ENCODE measurements around the gene PARP14. TPM values are rescaled to one million over a fixed set of nuclear protein-coding genes. Genes with fewer than 3 reads are reported as not detected.

The PARP14 gene
- total RNA-seq, 3 donors from 2014 or later (not counting 1 experiment from before 2014, with no cell fraction given): 77.6 to 92.6 (median 89.9) TPM

DNA sequence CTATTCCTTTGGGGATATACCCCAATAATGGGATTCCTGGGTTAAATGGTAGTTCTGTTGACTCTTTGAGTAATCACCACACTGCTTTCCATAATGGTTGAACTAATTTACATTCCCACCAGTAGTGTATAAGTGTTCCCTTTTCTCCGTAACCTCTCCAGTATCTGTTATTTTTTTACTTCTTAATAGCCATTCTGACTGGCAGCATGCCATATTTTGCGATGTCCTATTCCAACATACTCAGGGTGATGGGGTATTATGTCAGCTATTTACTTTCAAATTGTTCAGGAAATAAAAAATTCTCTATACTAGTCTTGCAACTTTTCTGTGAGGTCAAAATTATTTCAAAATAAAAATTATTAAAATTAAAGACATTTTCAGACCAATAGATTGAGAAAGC lies 9.1 kb upstream of the PARP14 start:
- WGBS (ENCODE audit: insufficient coverage): no CpG with 5 or more reads among the region's 2 CpGs

DNA sequence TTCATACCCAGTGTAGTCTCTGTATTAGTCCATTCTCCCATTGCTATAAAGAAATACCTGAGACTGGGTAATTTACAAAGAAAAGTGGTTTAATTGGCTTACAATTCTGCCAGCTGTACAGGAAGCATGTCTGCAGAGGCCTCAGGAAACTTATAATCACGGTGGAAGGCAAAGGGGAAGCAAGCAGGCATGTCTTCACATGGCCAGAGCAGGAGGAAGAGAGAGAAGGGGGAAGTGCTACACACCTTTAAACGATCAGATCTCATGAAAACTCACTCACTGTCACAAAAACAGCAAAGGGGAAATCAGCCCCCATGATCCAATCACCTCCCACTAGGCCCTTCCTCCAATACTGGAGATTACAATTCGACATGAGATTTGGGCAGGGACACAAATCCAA lies 6.3 kb upstream of the PARP14 start:
- Histone ChIP-seq H3K36me3 (ENCODE audit: control insufficient read depth, insufficient read depth, low read length) (no peaks in the 10 kb centered on the region), H3K4me3 (ENCODE audit: low read length) (no peak overlapping the region), H3K4me1 (ENCODE audit: control insufficient read depth, insufficient read depth, low read length) (peaks cover 8% of the 10 kb centered on the region), H3K27me3 (ENCODE audit: control insufficient read depth, insufficient read depth, low read length) (no peaks in the 10 kb centered on the region), H3K27ac (ENCODE audit: low read length) (no peak overlapping the region), H3K9me3 (ENCODE audit: control insufficient read depth, insufficient read depth, low read length) (no peaks in the 10 kb centered on the region)
- WGBS (ENCODE audit: insufficient coverage): 48% methylated on average over 3 of the region's 3 CpGs
- H3K4me1 Mint-ChIP-seq: peaks cover 5 to 6% of the 10 kb centered on the region in 2 donors
- H3K36me3 Mint-ChIP-seq: no peaks in the 10 kb centered on the region
- H3K27me3 Mint-ChIP-seq (ENCODE audit: low read depth in 2 of 2): peaks cover 0 to 6% of the 10 kb centered on the region in 2 donors
- intact Hi-C loops (cut with micrococcal nuclease): no loop called here
- no peak overlapping the region for H3K4me3 Mint-ChIP-seq
- TF ChIP-seq, protein P1, sequence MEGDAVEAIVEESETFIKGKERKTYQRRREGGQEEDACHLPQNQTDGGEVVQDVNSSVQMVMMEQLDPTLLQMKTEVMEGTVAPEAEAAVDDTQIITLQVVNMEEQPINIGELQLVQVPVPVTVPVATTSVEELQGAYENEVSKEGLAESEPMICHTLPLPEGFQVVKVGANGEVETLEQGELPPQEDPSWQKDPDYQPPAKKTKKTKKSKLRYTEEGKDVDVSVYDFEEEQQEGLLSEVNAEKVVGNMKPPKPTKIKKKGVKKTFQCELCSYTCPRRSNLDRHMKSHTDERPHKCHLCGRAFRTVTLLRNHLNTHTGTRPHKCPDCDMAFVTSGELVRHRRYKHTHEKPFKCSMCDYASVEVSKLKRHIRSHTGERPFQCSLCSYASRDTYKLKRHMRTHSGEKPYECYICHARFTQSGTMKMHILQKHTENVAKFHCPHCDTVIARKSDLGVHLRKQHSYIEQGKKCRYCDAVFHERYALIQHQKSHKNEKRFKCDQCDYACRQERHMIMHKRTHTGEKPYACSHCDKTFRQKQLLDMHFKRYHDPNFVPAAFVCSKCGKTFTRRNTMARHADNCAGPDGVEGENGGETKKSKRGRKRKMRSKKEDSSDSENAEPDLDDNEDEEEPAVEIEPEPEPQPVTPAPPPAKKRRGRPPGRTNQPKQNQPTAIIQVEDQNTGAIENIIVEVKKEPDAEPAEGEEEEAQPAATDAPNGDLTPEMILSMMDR (IDR thresholded peaks at IDR 0.05): no peak
- no peaks in the 10 kb centered on the region for H3K9me3 Mint-ChIP-seq
- no peak for DNase-seq
- no peak overlapping the region for H3K27ac Mint-ChIP-seq
- no peak for ATAC-seq

More for the DNA sequence above, 9.1 kb upstream of the PARP14 start:
- Mint-ChIP-seq H3K9me3 (no peaks in the 10 kb centered on the region), H3K27ac (no peak overlapping the region), H3K4me1 (no peaks in the 10 kb centered on the region), H3K4me3 (no peak overlapping the region), H3K36me3 (no peaks in the 10 kb centered on the region), H3K27me3 (ENCODE audit: low read depth in 2 of 2) (peaks cover 0 to 6% of the 10 kb centered on the region in 2 donors)
- H3K4me3 ChIP-seq (ENCODE audit: low read length): no peak overlapping the region
- no peak overlapping the region for H3K27ac ChIP-seq (ENCODE audit: low read length)
- H3K9me3 ChIP-seq (ENCODE audit: control insufficient read depth, insufficient read depth, low read length): no peaks in the 10 kb centered on the region
- H3K27me3 ChIP-seq (ENCODE audit: control insufficient read depth, insufficient read depth, low read length): no peaks in the 10 kb centered on the region
- TF ChIP-seq, protein P1 (IDR thresholded peaks at IDR 0.05): no peak
- intact Hi-C loops (cut with micrococcal nuclease): no loop called here
- ATAC-seq (no peak), DNase-seq (no peak)
- H3K36me3 ChIP-seq (ENCODE audit: control insufficient read depth, insufficient read depth, low read length): no peaks in the 10 kb centered on the region
- H3K4me1 ChIP-seq (ENCODE audit: control insufficient read depth, insufficient read depth, low read length): no peaks in the 10 kb centered on the region

DNA sequence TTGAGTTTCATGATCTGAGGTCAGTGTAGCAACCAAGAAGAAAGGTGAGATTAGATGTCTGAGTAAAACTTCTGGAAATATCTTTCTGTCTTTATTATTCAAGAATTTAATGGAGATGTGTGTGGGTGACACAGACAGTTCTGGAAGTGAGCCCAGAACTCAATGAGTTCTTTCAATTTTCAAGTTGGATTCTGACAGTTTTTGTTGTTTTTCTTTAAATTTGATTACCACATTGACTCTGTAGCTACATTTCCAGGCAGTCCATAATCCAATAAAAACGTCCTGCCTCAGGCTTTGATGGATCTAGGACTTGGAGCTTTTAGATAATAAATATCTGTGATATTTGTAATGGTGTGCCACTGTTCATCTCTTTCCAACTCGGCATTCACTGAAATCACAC lies 3.9 kb upstream of the PARP14 start:
- Histone ChIP-seq H3K4me1 (ENCODE audit: control insufficient read depth, insufficient read depth, low read length) (peaks cover 25% of the 10 kb centered on the region), H3K4me3 (ENCODE audit: low read length) (no peak overlapping the region), H3K27ac (ENCODE audit: low read length) (no peak overlapping the region), H3K9me3 (ENCODE audit: control insufficient read depth, insufficient read depth, low read length) (no peaks in the 10 kb centered on the region), H3K27me3 (ENCODE audit: control insufficient read depth, insufficient read depth, low read length) (no peaks in the 10 kb centered on the region), H3K36me3 (ENCODE audit: control insufficient read depth, insufficient read depth, low read length) (no peaks in the 10 kb centered on the region)
- H3K4me1 Mint-ChIP-seq: peaks cover 28 to 29% of the 10 kb centered on the region in 2 donors
- intact Hi-C loops (cut with micrococcal nuclease): no loop called here
- WGBS (ENCODE audit: insufficient coverage): 100% methylated on average over 1 of the region's 2 CpGs
- no peaks in the 10 kb centered on the region for H3K27me3 Mint-ChIP-seq (ENCODE audit: low read depth in 2 of 2)
- DNase-seq (no peak), ATAC-seq (no peak)
- no peak overlapping the region for H3K4me3 Mint-ChIP-seq
- TF ChIP-seq, protein P1 (IDR thresholded peaks at IDR 0.05): no peak
- no peak overlapping the region for H3K27ac Mint-ChIP-seq
- no peaks in the 10 kb centered on the region for H3K9me3 Mint-ChIP-seq
- no peaks in the 10 kb centered on the region for H3K36me3 Mint-ChIP-seq

DNA sequence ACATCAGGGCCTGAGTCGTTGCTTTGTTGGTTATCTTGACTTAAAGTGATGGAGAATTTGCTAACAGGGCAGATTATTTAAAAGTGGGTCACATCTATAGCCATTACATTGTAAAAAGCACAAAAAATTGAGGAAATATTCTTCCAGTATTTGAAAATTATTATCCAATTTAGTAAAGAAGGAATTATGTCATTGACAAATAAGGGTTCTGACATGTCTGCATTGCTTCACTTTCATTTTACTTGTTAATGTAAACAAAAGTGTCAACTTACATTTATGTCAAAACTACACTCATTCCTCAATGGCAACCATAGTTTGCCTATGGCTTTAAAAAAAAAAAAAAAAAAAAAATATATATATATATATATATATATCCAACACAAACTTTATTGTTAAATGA lies 3.4 kb upstream of the PARP14 start:
- intact Hi-C loops (cut with micrococcal nuclease): no loop called here
- no peaks in the 10 kb centered on the region for H3K27me3 Mint-ChIP-seq (ENCODE audit: low read depth in 2 of 2)

More for the DNA sequence above, 3.4 kb upstream of the PARP14 start:
- no peak for ATAC-seq
- Histone ChIP-seq H3K27me3 (ENCODE audit: control insufficient read depth, insufficient read depth, low read length) (no peaks in the 10 kb centered on the region), H3K36me3 (ENCODE audit: control insufficient read depth, insufficient read depth, low read length) (no peaks in the 10 kb centered on the region), H3K4me1 (ENCODE audit: control insufficient read depth, insufficient read depth, low read length) (peaks cover 30% of the 10 kb centered on the region), H3K9me3 (ENCODE audit: control insufficient read depth, insufficient read depth, low read length) (no peaks in the 10 kb centered on the region), H3K4me3 (ENCODE audit: low read length) (no peak overlapping the region), H3K27ac (ENCODE audit: low read length) (no peak overlapping the region)
- Mint-ChIP-seq H3K4me3 (no peak overlapping the region), H3K36me3 (no peaks in the 10 kb centered on the region), H3K27ac (no peak overlapping the region), H3K4me1 (peaks cover 33 to 34% of the 10 kb centered on the region in 2 donors), H3K9me3 (no peaks in the 10 kb centered on the region)
- TF ChIP-seq, protein P1 (IDR thresholded peaks at IDR 0.05): no peak
- no CpG with 5 or more reads among the region's 1 CpG for WGBS (ENCODE audit: insufficient coverage)
- DNase-seq: no peak

Data from natural killer cell (primary cell).